Loucy (cell line): ENCODE results near the gene HOXB8.
A peak's percentile ranks its signal among the peaks of the same experiment; 100 is the strongest.

Experiments
- H2AFZ ChIP-seq: fragments of 200-600 bp; sonication (generic); 2 replicates; pipeline ENCODE4 v1.6.0; 2016; ENCODE audit warnings: antibody characterized with exemption, mild to moderate bottlenecking, low read length, moderate library complexity
- H3F3A ChIP-seq: fragments of 200-600 bp; 2 replicates; pipeline ENCODE4 v1.6.0; 2016; ENCODE audit warnings: antibody characterized with exemption, low read depth, mild to moderate bottlenecking
- H3K27me3 ChIP-seq: fragments of 200-600 bp; sonication (generic); 2 replicates; pipeline ENCODE4 v1.6.1; 2014; ENCODE audit warnings: low read length, mild to moderate bottlenecking; ENCODE audit not compliant: insufficient read depth, poor library complexity, severe bottlenecking
- H3K36me3 ChIP-seq: fragments of 200-600 bp; sonication (generic); 2 replicates; pipeline ENCODE4 v1.6.1; 2016; ENCODE audit warnings: low read length; ENCODE audit not compliant: insufficient read depth
- H3K4me1 ChIP-seq: fragments of 200-600 bp; sonication (generic); 2 replicates; pipeline ENCODE4 v1.5.1; 2014; ENCODE audit warnings: low read length, mild to moderate bottlenecking; ENCODE audit not compliant: insufficient read depth, poor library complexity, severe bottlenecking
- H3K4me2 ChIP-seq: fragments of 200-600 bp; sonication (generic); 2 replicates; pipeline ENCODE4 v1.6.0; 2014; ENCODE audit warnings: antibody characterized with exemption, low read length, low read depth, mild to moderate bottlenecking; ENCODE audit not compliant: poor library complexity, severe bottlenecking
- H3K4me3 ChIP-seq: fragments of 200-600 bp; sonication (generic); 2 replicates; pipeline ENCODE4 v1.5.1; 2014; ENCODE audit warnings: low read length, mild to moderate bottlenecking, mixed read lengths; ENCODE audit not compliant: poor library complexity, severe bottlenecking
- H3K79me2 ChIP-seq: fragments of 200-600 bp; sonication (generic); 2 replicates; pipeline ENCODE4 v1.6.1; 2014; ENCODE audit warnings: low read length; ENCODE audit not compliant: insufficient read depth
- H3K9ac ChIP-seq: fragments of 200-600 bp; sonication (generic); 2 replicates; pipeline ENCODE4 v1.6.0; 2014; ENCODE audit warnings: mild to moderate bottlenecking, low read depth, low read length, moderate library complexity; ENCODE audit not compliant: poor library complexity, severe bottlenecking
- H3K9me2 ChIP-seq: fragments of 200-600 bp; sonication (generic); replicated peaks from 2 replicates; pipeline ENCODE4 v1.6.1; 2016; ENCODE audit warnings: low read depth, low read length, mixed read lengths
- H3K9me3 ChIP-seq: fragments of 200-600 bp; sonication (generic); 2 replicates; pipeline ENCODE4 v1.6.1; 2014; ENCODE audit warnings: mild to moderate bottlenecking, antibody characterized with exemption, low read length, low read depth; ENCODE audit not compliant: insufficient read depth
- H4K20me1 ChIP-seq: fragments of 200-600 bp; sonication (generic); 2 replicates; pipeline ENCODE4 v1.6.0; 2014; ENCODE audit warnings: antibody characterized with exemption, low read length, mild to moderate bottlenecking; ENCODE audit not compliant: insufficient read depth, poor library complexity, severe bottlenecking
- CTCF ChIP-seq: fragments of 200-600 bp; sonication (generic); conservative IDR thresholded peaks from 2 replicates; pipeline ENCODE4 v1.5.1; 2014; ENCODE audit warnings: mild to moderate bottlenecking, antibody characterized with exemption, low read length
- EZH2phosphoT487 ChIP-seq: fragments of 200-600 bp; IDR thresholded peaks from 2 replicates; pipeline ENCODE4 v1.6.1; 2018; ENCODE audit warnings: antibody characterized with exemption, mild to moderate bottlenecking, moderate library complexity, borderline replicate concordance

The HOXB8 gene

GRCh38 chr17:48630009-48630924 is 15.2 kb upstream of the HOXB8 start:
- Histone ChIP-seq H3F3A (no peaks in the 10 kb centered on the region), H3K36me3 (no peaks in the 10 kb centered on the region), H3K27me3 (peaks cover 8% of the 10 kb centered on the region), H3K9me2 (no peaks in the 10 kb centered on the region), H3K9ac (peak overlapping the region; percentile 98), H3K4me2 (peak overlapping the region; percentile 95), H3K9me3 (no peaks in the 10 kb centered on the region), H2AFZ (no peak overlapping the region), H3K4me1 (peaks cover 40% of the 10 kb centered on the region), H4K20me1 (peaks cover 6% of the 10 kb centered on the region), H3K4me3 (peak overlapping the region; percentile 89), H3K79me2 (peaks cover 98% of the 10 kb centered on the region)
- TF ChIP-seq CTCF (no peak), EZH2phosphoT487 (no peak)

GRCh38 chr17:48629411-48629759 is 14.3 kb upstream of the HOXB8 start:
- Histone ChIP-seq H3K9ac (peak overlapping the region; percentile 98), H3K4me2 (peak overlapping the region; percentile 95), H3K9me2 (no peaks in the 10 kb centered on the region), H3K27me3 (peaks cover 17% of the 10 kb centered on the region), H3K4me1 (peaks cover 33% of the 10 kb centered on the region), H4K20me1 (peaks cover 11% of the 10 kb centered on the region), H2AFZ (no peak overlapping the region), H3K9me3 (no peaks in the 10 kb centered on the region), H3K36me3 (no peaks in the 10 kb centered on the region), H3K4me3 (peak overlapping the region; percentile 89), H3F3A (no peaks in the 10 kb centered on the region), H3K79me2 (peaks cover 98% of the 10 kb centered on the region)
- TF ChIP-seq EZH2phosphoT487 (no peak), CTCF (no peak)

GRCh38 chr17:48628649-48629410 is 13.7 kb upstream of the HOXB8 start:
- TF ChIP-seq CTCF (no peak), EZH2phosphoT487 (no peak)
- Histone ChIP-seq H4K20me1 (peaks cover 16% of the 10 kb centered on the region), H3K9me3 (no peaks in the 10 kb centered on the region), H3K79me2 (peaks cover 98% of the 10 kb centered on the region), H2AFZ (no peak overlapping the region), H3F3A (no peaks in the 10 kb centered on the region), H3K4me2 (peak overlapping the region; percentile 95), H3K36me3 (no peaks in the 10 kb centered on the region), H3K9me2 (no peaks in the 10 kb centered on the region), H3K4me1 (peaks cover 38% of the 10 kb centered on the region), H3K27me3 (peaks cover 23% of the 10 kb centered on the region), H3K9ac (peak overlapping the region; percentile 98), H3K4me3 (peak overlapping the region; percentile 89)
